ENCODE measurements around the gene PERCC1.

Gene PERCC1

GRCh38 chr16:1424028-1424427 is 6.8 kb upstream of the PERCC1 start:
- no peak for DNase-seq
- Histone ChIP-seq H3K36me3 (no peaks in the 10 kb centered on the region; the same call in none of the 2 replicates), H3K27ac (no peak overlapping the region), H3K27me3 (ENCODE audit: insufficient read depth, low read depth, severe bottlenecking) (no peaks in the 10 kb centered on the region), H3K9me3 (ENCODE audit: severe bottlenecking) (no peaks in the 10 kb centered on the region), H3K4me3 (ENCODE audit: low read depth, low read length) (no peak overlapping the region)
- TF ChIP-seq, protein P1, sequence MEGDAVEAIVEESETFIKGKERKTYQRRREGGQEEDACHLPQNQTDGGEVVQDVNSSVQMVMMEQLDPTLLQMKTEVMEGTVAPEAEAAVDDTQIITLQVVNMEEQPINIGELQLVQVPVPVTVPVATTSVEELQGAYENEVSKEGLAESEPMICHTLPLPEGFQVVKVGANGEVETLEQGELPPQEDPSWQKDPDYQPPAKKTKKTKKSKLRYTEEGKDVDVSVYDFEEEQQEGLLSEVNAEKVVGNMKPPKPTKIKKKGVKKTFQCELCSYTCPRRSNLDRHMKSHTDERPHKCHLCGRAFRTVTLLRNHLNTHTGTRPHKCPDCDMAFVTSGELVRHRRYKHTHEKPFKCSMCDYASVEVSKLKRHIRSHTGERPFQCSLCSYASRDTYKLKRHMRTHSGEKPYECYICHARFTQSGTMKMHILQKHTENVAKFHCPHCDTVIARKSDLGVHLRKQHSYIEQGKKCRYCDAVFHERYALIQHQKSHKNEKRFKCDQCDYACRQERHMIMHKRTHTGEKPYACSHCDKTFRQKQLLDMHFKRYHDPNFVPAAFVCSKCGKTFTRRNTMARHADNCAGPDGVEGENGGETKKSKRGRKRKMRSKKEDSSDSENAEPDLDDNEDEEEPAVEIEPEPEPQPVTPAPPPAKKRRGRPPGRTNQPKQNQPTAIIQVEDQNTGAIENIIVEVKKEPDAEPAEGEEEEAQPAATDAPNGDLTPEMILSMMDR (IDR thresholded peaks at IDR 0.05; ENCODE audit: low read depth, low read length) = no peak

DNA sequence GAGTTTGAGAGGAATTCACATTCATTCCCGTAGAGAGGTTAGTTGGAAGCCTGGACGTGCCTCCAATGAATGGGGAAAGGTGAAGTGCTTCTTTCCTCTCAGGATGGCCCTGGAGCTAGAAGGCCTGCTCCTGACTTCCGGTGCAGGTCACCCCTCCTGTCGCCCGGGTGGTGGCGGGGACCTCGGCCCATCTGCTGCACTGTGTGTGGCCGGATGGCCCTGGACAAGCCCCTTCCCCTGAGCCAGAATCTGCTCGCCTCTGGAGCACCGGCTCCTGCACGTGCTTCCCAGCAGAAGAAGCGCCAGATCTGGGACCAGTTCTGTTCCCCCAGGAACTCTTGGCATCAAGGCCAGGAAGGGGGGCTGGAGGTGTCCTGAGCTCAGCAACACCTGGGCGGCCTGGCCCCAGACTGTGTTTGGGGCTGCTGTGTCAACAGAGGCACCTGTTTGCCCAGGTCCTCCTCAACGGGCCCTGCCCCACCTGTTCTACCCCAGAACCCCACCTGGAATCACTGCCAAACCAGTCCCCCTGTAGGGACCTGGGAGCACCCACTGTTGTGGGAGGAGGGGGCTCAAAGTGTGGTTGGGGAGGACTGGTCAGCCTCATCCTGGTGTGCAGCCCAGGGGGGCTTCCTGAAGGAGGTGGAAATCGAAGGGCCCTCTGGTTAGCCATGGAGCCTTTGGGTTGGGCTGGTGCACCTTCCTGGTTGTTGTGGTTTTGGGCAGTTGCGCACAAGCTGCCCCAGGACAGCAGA is 5.1 kb upstream of the PERCC1 start:
- no peaks in the 10 kb centered on the region for H3K27me3 ChIP-seq (ENCODE audit: insufficient read depth, low read depth, severe bottlenecking)
- TF ChIP-seq, protein P1 (IDR thresholded peaks at IDR 0.05; ENCODE audit: low read depth, low read length) = no peak
- no peak for DNase-seq
- H3K4me3 ChIP-seq (ENCODE audit: low read depth, low read length) = no peak overlapping the region
- no peaks in the 10 kb centered on the region for H3K36me3 ChIP-seq
- no peak overlapping the region for H3K27ac ChIP-seq
- H3K9me3 ChIP-seq (ENCODE audit: severe bottlenecking) = no peaks in the 10 kb centered on the region

DNA sequence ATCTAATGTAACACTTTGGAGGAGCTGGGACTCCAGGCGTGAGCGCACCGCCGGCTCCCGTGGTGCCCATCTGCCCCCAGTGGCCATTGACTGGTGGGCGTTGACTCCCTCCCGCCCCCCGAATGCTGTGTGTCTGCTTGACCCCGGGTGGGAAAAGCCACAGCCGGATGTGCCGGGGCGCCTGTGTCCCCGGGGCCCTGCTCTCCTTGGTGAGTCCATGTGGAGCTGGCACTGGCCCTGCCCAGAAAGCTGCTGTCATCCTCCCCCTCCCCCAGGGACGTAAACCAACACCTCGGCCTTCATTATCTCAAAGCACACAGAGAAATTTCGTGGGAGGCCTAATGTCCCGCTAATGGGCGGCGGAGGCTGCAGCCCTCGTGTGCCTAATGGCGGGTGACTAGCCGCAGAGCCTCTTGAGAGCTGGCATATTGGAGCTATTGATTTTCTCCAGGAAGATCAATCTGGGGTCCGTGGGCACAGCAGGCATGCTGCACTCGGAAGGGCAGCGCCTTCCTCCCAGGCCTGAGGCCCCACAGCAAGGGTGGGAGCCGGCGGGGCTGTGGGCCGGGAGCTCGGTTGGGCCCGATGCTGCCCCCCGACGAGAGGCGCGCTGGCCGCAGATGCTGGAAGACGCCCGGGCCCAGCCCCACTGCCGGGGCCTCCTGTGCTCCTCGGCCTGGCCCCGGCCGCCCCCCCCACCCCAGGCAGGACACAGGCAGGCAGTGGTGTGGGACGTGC is 4.0 kb upstream of the PERCC1 start:
- no peak for DNase-seq
- TF ChIP-seq, protein P1 (IDR thresholded peaks at IDR 0.05; ENCODE audit: low read depth, low read length) = no peak

DNA sequence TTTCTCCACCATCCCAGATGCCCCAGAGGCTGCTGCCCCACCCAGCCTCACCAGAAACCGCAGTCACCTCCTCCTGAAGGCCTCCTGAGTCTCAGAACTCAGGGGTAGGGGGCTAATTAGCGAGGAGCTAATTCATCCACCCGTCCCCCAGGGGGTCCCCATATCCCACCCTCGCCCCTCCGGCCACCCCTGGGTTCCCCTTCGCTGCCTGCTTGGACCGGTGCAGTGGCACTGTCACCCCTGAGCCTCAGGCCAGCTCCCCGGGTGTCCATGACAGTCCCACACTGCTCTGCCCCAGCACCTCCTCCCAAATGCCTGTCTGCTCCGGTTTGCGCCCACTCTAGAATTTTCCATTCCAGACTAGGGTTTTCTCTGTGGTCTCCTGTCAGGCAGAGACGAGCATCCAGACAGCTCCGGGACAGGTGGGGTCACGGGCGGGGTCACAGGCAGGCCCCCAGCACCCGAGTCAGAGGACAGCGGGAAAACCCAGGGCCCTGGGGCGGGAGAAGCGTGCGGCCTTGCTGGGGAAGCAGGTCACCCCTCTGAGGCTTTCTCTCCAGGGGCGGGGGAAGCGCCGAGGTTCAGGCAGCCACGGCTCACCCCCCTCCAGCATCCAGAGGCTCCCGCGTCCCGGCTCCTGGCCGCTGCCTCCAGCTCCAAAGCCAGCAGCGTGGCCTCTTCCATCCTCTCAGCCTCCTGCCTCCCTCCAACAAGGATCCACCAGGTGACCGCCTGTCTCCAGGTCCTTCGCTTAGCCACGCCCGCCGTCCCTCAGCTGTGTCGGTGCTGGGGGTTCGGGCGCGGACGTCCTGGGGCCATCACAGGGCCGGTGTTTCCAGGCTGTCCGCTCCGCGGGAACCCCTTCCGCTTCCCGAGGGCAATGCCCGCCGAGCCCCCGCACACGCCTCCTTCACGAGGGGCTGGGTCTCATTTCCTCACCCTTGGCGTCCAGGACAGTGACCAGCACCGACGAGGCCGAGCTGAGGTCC is 3.1 kb upstream of the PERCC1 start:
- no peaks in the 10 kb centered on the region for H3K27me3 ChIP-seq (ENCODE audit: insufficient read depth, low read depth, severe bottlenecking)
- no peak for DNase-seq
- H3K4me3 ChIP-seq (ENCODE audit: low read depth, low read length) = no peak overlapping the region
- TF ChIP-seq, protein P1 (IDR thresholded peaks at IDR 0.05; ENCODE audit: low read depth, low read length) = no peak
- no peaks in the 10 kb centered on the region for H3K36me3 ChIP-seq
- no peak overlapping the region for H3K27ac ChIP-seq
- no peaks in the 10 kb centered on the region for H3K9me3 ChIP-seq (ENCODE audit: severe bottlenecking)

More for the DNA sequence above, 4.0 kb upstream of the PERCC1 start:
- Histone ChIP-seq H3K27ac (no peak overlapping the region), H3K36me3 (no peaks in the 10 kb centered on the region), H3K9me3 (ENCODE audit: severe bottlenecking) (no peaks in the 10 kb centered on the region), H3K4me3 (ENCODE audit: low read depth, low read length) (no peak overlapping the region), H3K27me3 (ENCODE audit: insufficient read depth, low read depth, severe bottlenecking) (no peaks in the 10 kb centered on the region)

DNA sequence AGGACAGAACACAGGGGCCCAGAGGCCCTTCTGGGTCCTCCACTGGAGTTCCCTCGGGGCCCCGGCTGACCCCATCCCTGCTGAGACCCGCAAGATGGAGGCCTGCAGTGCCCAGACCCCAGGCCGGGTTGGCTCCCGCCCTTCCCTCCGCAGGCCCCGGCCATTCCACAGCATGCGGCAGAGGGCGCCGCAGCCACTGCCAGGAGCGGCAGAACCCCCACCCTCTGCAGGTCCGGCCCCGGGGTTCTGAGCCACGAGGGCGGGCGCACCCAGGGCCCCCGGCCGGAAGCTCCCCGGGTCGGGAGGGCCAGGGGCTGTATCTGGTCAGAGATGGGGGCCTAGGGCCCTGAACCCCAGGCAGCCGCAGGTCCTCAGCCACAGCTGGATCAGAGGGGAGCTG is 2.4 kb upstream of the PERCC1 start:
- Histone ChIP-seq H3K4me3 (ENCODE audit: low read depth, low read length) (no peak overlapping the region), H3K9me3 (ENCODE audit: severe bottlenecking) (no peaks in the 10 kb centered on the region), H3K36me3 (no peaks in the 10 kb centered on the region), H3K27ac (no peak overlapping the region), H3K27me3 (ENCODE audit: insufficient read depth, low read depth, severe bottlenecking) (no peaks in the 10 kb centered on the region)
- DNase-seq = no peak
- TF ChIP-seq, protein P1 (IDR thresholded peaks at IDR 0.05; ENCODE audit: low read depth, low read length) = peak; percentile 25; the same call in 1 of the 2 replicates
